K562 (cell line): ENCODE measurements around the gene INTS1. TPM values are rescaled to one million over a fixed set of nuclear protein-coding genes. Genes with fewer than 3 reads are reported as not detected.

ENCODE experiments used
- ATAC-seq: fragments of 200-7000 bp; cut with Tn5 transposase; 3 replicates; pipeline ENCODE4 v1.9.1; 2020; ENCODE audit warnings: moderate library complexity
- BruUV-seq: library from RNA; stranded (reverse); fragments of 400-500 nt; replicated peaks from 2 replicates; lab custom pipeline; 2021; lab: Mats Ljungman, UMichigan
- CTCF ChIA-PET: fragments of 300-600 bp; formaldehyde crosslinking; extraction: SDS; loops from one replicate; lab custom pipeline; 2021; ENCODE audit warnings: low intra/inter-chr PET ratio; lab: Yijun Ruan, JAX
- POLR2A ChIA-PET: fragments of 300-600, 350-650 bp; sonication (Branson Sonifier 250); formaldehyde crosslinking; extraction: SDS; loops from one replicate; lab custom pipeline; 2021; ENCODE audit warnings: antibody characterized with exemption, inconsistent platforms; lab: Yijun Ruan, JAX
- DNase-seq, 4 experiments: peaks; one replicate each; pipeline versions ENCODE4 v3.0.0 to v3.0.0-alpha.2; 2011 to 2018; ENCODE audit warnings: low spot score in 3 of 4, mixed read lengths in 3 of 4; ENCODE audit errors: extremely low read depth in 1 of 4
- FAIRE-seq: peaks from 2 replicates; lab custom pipeline; 2011; peaks lifted over from hg19 to GRCh38; lab: Jason Lieb, UNC
- H2AFZ ChIP-seq: 2 replicates; pipeline ENCODE4 v1.6.0; 2011; ENCODE audit warnings: low read depth, low read length, control low read depth, inconsistent platforms
- H3K27ac ChIP-seq: fragments of 200-600 bp; 3 replicates; pipeline ENCODE4 v1.8.0; 2011; ENCODE audit warnings: low read depth, mild to moderate bottlenecking, control low read depth, inconsistent platforms, low read length, moderate library complexity, mixed read lengths; ENCODE audit errors: extremely low read depth
- H3K27me3 ChIP-seq, 2 experiments: fragments of 300-600 bp in 1 of 2; 2 replicates in 1 of 2; 3 replicates in 1 of 2; pipeline versions ENCODE4 v1.6.0 to v1.8.0; 2011; ENCODE audit warnings: inconsistent platforms in 2 of 2, low read length in 2 of 2, mild to moderate bottlenecking in 1 of 2, mixed read lengths in 1 of 2, moderate library complexity in 1 of 2; ENCODE audit not compliant: control insufficient read depth in 2 of 2, insufficient read depth in 2 of 2
- H3K36me3 ChIP-seq: fragments of 300-600 bp; 3 replicates; pipeline ENCODE4 v1.8.0; 2011; ENCODE audit warnings: mild to moderate bottlenecking, low read length, inconsistent platforms; ENCODE audit not compliant: control insufficient read depth, insufficient read depth
- H3K4me1 ChIP-seq, 2 experiments: fragments of 200-600 bp in 1 of 2; replicated peaks in 1 of 2; 2 replicates in 1 of 2; 3 replicates in 1 of 2; pipeline versions ENCODE4 v1.5.1 to v1.8.0; 2011; ENCODE audit warnings: inconsistent platforms in 2 of 2, low read length in 2 of 2, mild to moderate bottlenecking in 1 of 2, mixed read lengths in 1 of 2, moderate library complexity in 1 of 2; ENCODE audit not compliant: control insufficient read depth in 2 of 2, insufficient read depth in 2 of 2
- H3K4me2 ChIP-seq: 2 replicates; pipeline ENCODE4 v1.6.1; 2011; ENCODE audit warnings: low read length, control low read depth, inconsistent platforms, mixed read lengths; ENCODE audit not compliant: insufficient read depth
- H3K4me3 ChIP-seq: fragments of 200-600 bp; sonication (generic), shearing (Covaris generic); 2 replicates; pipeline ENCODE4 v1.5.1; 2016; ENCODE audit warnings: control low read depth, inconsistent platforms
- H3K79me2 ChIP-seq: fragments of 200-600 bp; 3 replicates; pipeline ENCODE4 v1.8.0; 2011; ENCODE audit warnings: low read length, inconsistent platforms; ENCODE audit not compliant: control insufficient read depth, insufficient read depth
- H3K9ac ChIP-seq, 2 experiments: 2 replicates each; pipeline versions ENCODE4 v1.6.0 to v1.6.1; 2011; ENCODE audit warnings: low read depth in 2 of 2, low read length in 2 of 2, control low read depth in 1 of 2, inconsistent platforms in 1 of 2, mild to moderate bottlenecking in 1 of 2, mixed read lengths in 1 of 2; ENCODE audit not compliant: insufficient read depth in 1 of 2
- H3K9me1 ChIP-seq: one replicate; pipeline ENCODE4 v1.6.0; 2011; ENCODE audit warnings: inconsistent platforms, mild to moderate bottlenecking, low read length, moderate library complexity; ENCODE audit not compliant: control insufficient read depth, insufficient read depth
- H3K9me3 ChIP-seq: replicated peaks from 2 replicates; pipeline ENCODE4 v1.5.1; 2011; ENCODE audit warnings: low read depth, low read length, inconsistent platforms; ENCODE audit not compliant: control insufficient read depth, insufficient read depth
- H4K20me1 ChIP-seq: replicated peaks from 2 replicates; pipeline ENCODE4 v1.6.1; 2011; ENCODE audit warnings: low read length, inconsistent platforms, mixed read lengths; ENCODE audit not compliant: control insufficient read depth, insufficient read depth
- ATF4 ChIP-seq: fragments of 450-650 bp; formaldehyde crosslinking; IDR thresholded peaks from 2 replicates; pipeline ENCODE4 v1.4.0; 2022; ENCODE audit warnings: mild to moderate bottlenecking, moderate library complexity
- DLX4 ChIP-seq: fragments of 250-450 bp; sonication (Bioruptor Pico); IDR thresholded peaks from 2 replicates; pipeline ENCODE4 v1.6.1; 2021; ENCODE audit warnings: mild to moderate bottlenecking
- POU5F1 ChIP-seq: fragments of 150-350 bp; IDR thresholded peaks from 2 replicates; pipeline ENCODE4 v1.6.1; 2014; ENCODE audit warnings: borderline replicate concordance, low read length, low read depth, mild to moderate bottlenecking; ENCODE audit not compliant: partially characterized antibody
- TFAP4 ChIP-seq: sonication (generic); formaldehyde crosslinking; IDR thresholded peaks from 2 replicates; pipeline ENCODE4 v1.8.0; 2022; ENCODE audit warnings: missing genetic modification reagents, mild to moderate bottlenecking, moderate library complexity, borderline replicate concordance
- ZNF609 ChIP-seq: sonication (generic); formaldehyde crosslinking; IDR thresholded peaks from 2 replicates; pipeline ENCODE4 v1.8.1; 2023; ENCODE audit warnings: missing genetic modification reagents, mild to moderate bottlenecking, borderline replicate concordance
- WGBS: fragments of 100-300 bp; shearing (Covaris generic); methylation state at CpG from one replicate; pipeline ENCODE4 v1.1.6; 2016; ENCODE audit warnings: low coverage, mixed read lengths; ENCODE audit not compliant: insufficient coverage; ENCODE audit errors: missing lambda C conversion rate; 5-methylcytosine and 5-hydroxymethylcytosine counted together
- in situ Hi-C: fragments of 300-500 bp; cut with MboI; formaldehyde crosslinking; loops from 4 replicates; pipeline ENCODE4 v1.15.0; 2018; ENCODE audit warnings: inconsistent platforms, mixed read lengths
- intact Hi-C: fragments of 100-400 bp; cut with micrococcal nuclease; formaldehyde crosslinking; loops from 2 replicates; pipeline ENCODE4 v1.14.2; 2022
- polyA plus RNA-seq, 8 experiments: library from polyadenylated mRNA; depleted of rRNA in 4 of 8; stranded (reverse) in 5 of 8; unstranded in 3 of 8; fragments of >200 nt; fragmentation: Nextera tagmentation in 2 of 8; fragmentation: Illumina TruSeq in 1 of 8; extraction: Ambion mirVana in 2 of 8; extraction: Trizol in 1 of 8; gene quantifications; 2 replicates each; pipeline versions ENCODE4 v1.2.1 to v1.2.3, GENCODE V29; 2011 to 2014; ENCODE audit warnings: inconsistent platforms in 1 of 8, missing spikeins in 1 of 8
- total RNA-seq, 7 experiments: library from RNA; depleted of rRNA in 6 of 7; stranded (reverse); fragments of >200 nt in 6 of 7; fragmentation: Illumina TruSeq in 2 of 7; extraction: Trizol in 2 of 7; gene quantifications; 2 replicates each; pipeline versions ENCODE4 v1.2.1 to v1.2.3, GENCODE V29; 2011 to 2021; ENCODE audit warnings: low replicate concordance in 1 of 7

INTS1 gene
- total and polyA plus RNA-seq, 9 of the 15 experiments (the other 6 are each of a cell fraction or from before 2014, with no cell fraction given) = 0.34 to 119 (median 18.5) TPM

GRCh38 chr7:1529383-1530116, 25.4 kb upstream of the INTS1 start:
- Histone ChIP-seq H2AFZ (no peak overlapping the region), H3K9me1 (peaks cover 3% of the 10 kb centered on the region), H3K4me2 (no peak overlapping the region), H3K4me3 (no peak overlapping the region), H3K9ac (no peak overlapping the region; a peak in 1 of 4 replicates), H3K27me3 (peaks cover 13 to 14% of the 10 kb centered on the region in 2 experiments; a peak in 4 of 5 replicates), H4K20me1 (peaks cover 25% of the 10 kb centered on the region), H3K36me3 (no peaks in the 10 kb centered on the region), H3K9me3 (no peaks in the 10 kb centered on the region), H3K27ac (no peak overlapping the region), H3K4me1 (peaks cover 32 to 55% of the 10 kb centered on the region in 2 experiments), H3K79me2 (peaks cover 35% of the 10 kb centered on the region)
- DNase-seq = no peak
- TF ChIP-seq POU5F1 = no peak
- TF ChIP-seq ZNF609 (CRISPR knock-in tag) = no peak
- TF ChIP-seq TFAP4 (CRISPR knock-in tag) = peak; percentile 45; the same call in 1 of the 2 replicates
- TF ChIP-seq ATF4 (CRISPR knock-in tag) = no peak
- TF ChIP-seq DLX4 (CRISPR knock-in tag) = no peak
- 17% methylated on average over 18 of the region's 21 CpGs for WGBS
- POLR2A ChIA-PET = interaction anchor here (0.6 to 1.0 kb wide), 3 partner anchors 12 to 316 kb away, joined by 3 read pairs; no protein-coding TSS in a partner anchor
- in situ Hi-C loops = no loop called here
- CTCF ChIA-PET = interaction anchor here (0.6 to 1.0 kb wide), 2 partner anchors 25 to 371 kb away, joined by 3 read pairs; no protein-coding TSS in a partner anchor
- intact Hi-C loops = loop anchor here (2.0 kb wide), 1 partner anchor 23 kb away; no protein-coding TSS in a partner anchor
- FAIRE-seq = no peak
- BruUV-seq = no TSS peak
- ATAC-seq = no peak
